Measurements from ENCODE around the gene CDH1. TPM values are rescaled to one million over a fixed set of nuclear protein-coding genes. Genes with fewer than 3 reads are reported as not detected.
A peak's percentile ranks its signal among the peaks of the same experiment; 100 is the strongest.

The CDH1 gene
- total RNA-seq, 1 donor from 2014 or later: 3.1 TPM

- Mint-ChIP-seq H3K27ac (ENCODE audit: unreplicated experiment) (no peak overlapping the region), H3K27me3 (ENCODE audit: unreplicated experiment) (peaks cover 8% of the 10 kb centered on the region), H3K4me1 (ENCODE audit: unreplicated experiment) (peaks cover 5% of the 10 kb centered on the region), H3K4me3 (ENCODE audit: unreplicated experiment) (no peak overlapping the region), H3K9me3 (ENCODE audit: unreplicated experiment) (no peaks in the 10 kb centered on the region), H3K36me3 (ENCODE audit: low read depth, unreplicated experiment) (no peaks in the 10 kb centered on the region)
- no peak for TF ChIP-seq CTCF (IDR thresholded peaks at IDR 0.05; ENCODE audit: unreplicated experiment)
- DNase-seq (ENCODE audit: low spot score): no peak
Measured at GRCh38 chr16:68740628-68741346, 3.7 kb downstream of the CDH1 start.

GRCh38 chr16:68743664-68744063 lies 6.6 kb downstream of the CDH1 start:
- Mint-ChIP-seq H3K27me3 (ENCODE audit: unreplicated experiment) (peaks cover 4% of the 10 kb centered on the region), H3K4me3 (ENCODE audit: unreplicated experiment) (no peak overlapping the region), H3K4me1 (ENCODE audit: unreplicated experiment) (no peaks in the 10 kb centered on the region), H3K9me3 (ENCODE audit: unreplicated experiment) (no peaks in the 10 kb centered on the region), H3K36me3 (ENCODE audit: low read depth, unreplicated experiment) (no peaks in the 10 kb centered on the region), H3K27ac (ENCODE audit: unreplicated experiment) (no peak overlapping the region)
- no peak for DNase-seq (ENCODE audit: low spot score)
- no peak for TF ChIP-seq CTCF (IDR thresholded peaks at IDR 0.05; ENCODE audit: unreplicated experiment)

- H3K27ac Mint-ChIP-seq (ENCODE audit: unreplicated experiment): no peak overlapping the region
- no peaks in the 10 kb centered on the region for H3K9me3 Mint-ChIP-seq (ENCODE audit: unreplicated experiment)
- no peak for DNase-seq (ENCODE audit: low spot score)
- H3K27me3 Mint-ChIP-seq (ENCODE audit: unreplicated experiment): peaks cover 4% of the 10 kb centered on the region
- H3K4me3 Mint-ChIP-seq (ENCODE audit: unreplicated experiment): no peak overlapping the region
- TF ChIP-seq CTCF (IDR thresholded peaks at IDR 0.05; ENCODE audit: unreplicated experiment): no peak
- H3K4me1 Mint-ChIP-seq (ENCODE audit: unreplicated experiment): no peaks in the 10 kb centered on the region
- H3K36me3 Mint-ChIP-seq (ENCODE audit: low read depth, unreplicated experiment): no peaks in the 10 kb centered on the region
Measured at GRCh38 chr16:68744744-68745280, 7.7 kb downstream of the CDH1 start.

GRCh38 chr16:68746951-68747350 lies 9.9 kb downstream of the CDH1 start:
- Mint-ChIP-seq H3K36me3 (ENCODE audit: low read depth, unreplicated experiment) (no peaks in the 10 kb centered on the region), H3K4me3 (ENCODE audit: unreplicated experiment) (no peak overlapping the region), H3K4me1 (ENCODE audit: unreplicated experiment) (no peaks in the 10 kb centered on the region), H3K9me3 (ENCODE audit: unreplicated experiment) (no peaks in the 10 kb centered on the region), H3K27me3 (ENCODE audit: unreplicated experiment) (peaks cover 4% of the 10 kb centered on the region), H3K27ac (ENCODE audit: unreplicated experiment) (no peak overlapping the region)
- DNase-seq (ENCODE audit: low spot score): no peak
- TF ChIP-seq CTCF (IDR thresholded peaks at IDR 0.05; ENCODE audit: unreplicated experiment): no peak

- no peak for TF ChIP-seq CTCF (IDR thresholded peaks at IDR 0.05; ENCODE audit: unreplicated experiment)
- no peak overlapping the region for H3K4me3 Mint-ChIP-seq (ENCODE audit: unreplicated experiment)
- peak overlapping the region; percentile 39 for H3K27ac Mint-ChIP-seq (ENCODE audit: unreplicated experiment)
- no peaks in the 10 kb centered on the region for H3K36me3 Mint-ChIP-seq (ENCODE audit: low read depth, unreplicated experiment)
- DNase-seq (ENCODE audit: low spot score): no peak
- H3K9me3 Mint-ChIP-seq (ENCODE audit: unreplicated experiment): no peaks in the 10 kb centered on the region
- H3K27me3 Mint-ChIP-seq (ENCODE audit: unreplicated experiment): peaks cover 2% of the 10 kb centered on the region
- H3K4me1 Mint-ChIP-seq (ENCODE audit: unreplicated experiment): no peaks in the 10 kb centered on the region
Measured at GRCh38 chr16:68749432-68749831, 12.3 kb downstream of the CDH1 start.

Data from endothelial cell (in vitro differentiated cells).